HL-60 (cell line): ENCODE data around the gene ANKRD55.

ENCODE experiments used
- DNase-seq, 2 experiments: peaks; one replicate each; pipeline ENCODE4 v3.0.0-alpha.2; 2010 to 2020; ENCODE audit warnings: low read depth in 1 of 2, low spot score in 1 of 2
- H3K27ac ChIP-seq: fragments of 250-450 bp; sonication (Bioruptor Pico); replicated peaks from 2 replicates; pipeline ENCODE4 v1.5.1; 2020; ENCODE audit warnings: mild to moderate bottlenecking, moderate library complexity
- H3K27me3 ChIP-seq: fragments of 250-450 bp; sonication (Bioruptor Pico); 2 replicates; pipeline ENCODE4 v1.5.1; 2021; ENCODE audit warnings: mild to moderate bottlenecking, moderate library complexity; ENCODE audit not compliant: insufficient read depth, poor library complexity, severe bottlenecking
- H3K4me3 ChIP-seq: replicated peaks from 2 replicates; pipeline ENCODE4 v1.5.1; 2011; ENCODE audit warnings: mild to moderate bottlenecking, control low read depth, low read length; ENCODE audit not compliant: insufficient read depth
- GABPA ChIP-seq: IDR thresholded peaks from 2 replicates; pipeline ENCODE4 v1.6.1; 2012; ENCODE audit warnings: low read depth
- POLR2AphosphoS5 ChIP-seq: IDR thresholded peaks from 2 replicates; pipeline ENCODE4 v1.6.1; 2012; ENCODE audit warnings: low read depth
- SPI1 ChIP-seq: IDR thresholded peaks from 2 replicates; pipeline ENCODE4 v1.6.1; 2012; ENCODE audit warnings: low read depth, mild to moderate bottlenecking, borderline replicate concordance
- TF ChIP-seq, protein P1 (sequence below): IDR thresholded peaks from 2 replicates; pipeline ENCODE4 v1.6.1; 2012; ENCODE audit warnings: low read depth; ENCODE audit not compliant: insufficient replicate concordance
- TF ChIP-seq, protein P2 (sequence below): IDR thresholded peaks from one replicate; pipeline ENCODE4 v1.5.1; 2011; ENCODE audit warnings: low read length, control low read depth, inconsistent platforms; ENCODE audit not compliant: insufficient read depth

ANKRD55 gene

DNA sequence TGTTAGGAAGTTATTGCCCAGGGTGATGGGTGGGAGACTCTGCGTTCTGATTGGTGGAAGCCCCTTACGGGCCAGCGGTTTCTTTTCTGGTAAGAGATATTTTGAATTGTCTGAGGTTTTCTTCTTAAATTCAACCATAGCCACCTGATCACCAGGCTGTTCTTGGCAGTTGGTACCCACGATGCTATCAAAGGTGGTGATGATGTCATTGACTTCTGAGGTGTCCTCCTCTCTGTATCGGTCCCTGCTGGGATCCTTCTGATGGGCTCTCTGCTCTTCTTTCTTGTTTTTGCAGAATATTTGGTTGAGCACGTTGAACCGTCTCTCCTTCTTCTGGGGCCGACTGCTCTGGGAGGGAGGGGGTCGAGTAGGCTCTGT is 121.7 kb downstream of the ANKRD55 start:
- H3K27me3 ChIP-seq, result no peaks in the 10 kb centered on the region
- DNase-seq, result no peak
- TF ChIP-seq SPI1, result no peak
- TF ChIP-seq POLR2AphosphoS5, result no peak
- TF ChIP-seq, protein P1, sequence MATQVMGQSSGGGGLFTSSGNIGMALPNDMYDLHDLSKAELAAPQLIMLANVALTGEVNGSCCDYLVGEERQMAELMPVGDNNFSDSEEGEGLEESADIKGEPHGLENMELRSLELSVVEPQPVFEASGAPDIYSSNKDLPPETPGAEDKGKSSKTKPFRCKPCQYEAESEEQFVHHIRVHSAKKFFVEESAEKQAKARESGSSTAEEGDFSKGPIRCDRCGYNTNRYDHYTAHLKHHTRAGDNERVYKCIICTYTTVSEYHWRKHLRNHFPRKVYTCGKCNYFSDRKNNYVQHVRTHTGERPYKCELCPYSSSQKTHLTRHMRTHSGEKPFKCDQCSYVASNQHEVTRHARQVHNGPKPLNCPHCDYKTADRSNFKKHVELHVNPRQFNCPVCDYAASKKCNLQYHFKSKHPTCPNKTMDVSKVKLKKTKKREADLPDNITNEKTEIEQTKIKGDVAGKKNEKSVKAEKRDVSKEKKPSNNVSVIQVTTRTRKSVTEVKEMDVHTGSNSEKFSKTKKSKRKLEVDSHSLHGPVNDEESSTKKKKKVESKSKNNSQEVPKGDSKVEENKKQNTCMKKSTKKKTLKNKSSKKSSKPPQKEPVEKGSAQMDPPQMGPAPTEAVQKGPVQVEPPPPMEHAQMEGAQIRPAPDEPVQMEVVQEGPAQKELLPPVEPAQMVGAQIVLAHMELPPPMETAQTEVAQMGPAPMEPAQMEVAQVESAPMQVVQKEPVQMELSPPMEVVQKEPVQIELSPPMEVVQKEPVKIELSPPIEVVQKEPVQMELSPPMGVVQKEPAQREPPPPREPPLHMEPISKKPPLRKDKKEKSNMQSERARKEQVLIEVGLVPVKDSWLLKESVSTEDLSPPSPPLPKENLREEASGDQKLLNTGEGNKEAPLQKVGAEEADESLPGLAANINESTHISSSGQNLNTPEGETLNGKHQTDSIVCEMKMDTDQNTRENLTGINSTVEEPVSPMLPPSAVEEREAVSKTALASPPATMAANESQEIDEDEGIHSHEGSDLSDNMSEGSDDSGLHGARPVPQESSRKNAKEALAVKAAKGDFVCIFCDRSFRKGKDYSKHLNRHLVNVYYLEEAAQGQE, result no peak
- TF ChIP-seq, protein P2, sequence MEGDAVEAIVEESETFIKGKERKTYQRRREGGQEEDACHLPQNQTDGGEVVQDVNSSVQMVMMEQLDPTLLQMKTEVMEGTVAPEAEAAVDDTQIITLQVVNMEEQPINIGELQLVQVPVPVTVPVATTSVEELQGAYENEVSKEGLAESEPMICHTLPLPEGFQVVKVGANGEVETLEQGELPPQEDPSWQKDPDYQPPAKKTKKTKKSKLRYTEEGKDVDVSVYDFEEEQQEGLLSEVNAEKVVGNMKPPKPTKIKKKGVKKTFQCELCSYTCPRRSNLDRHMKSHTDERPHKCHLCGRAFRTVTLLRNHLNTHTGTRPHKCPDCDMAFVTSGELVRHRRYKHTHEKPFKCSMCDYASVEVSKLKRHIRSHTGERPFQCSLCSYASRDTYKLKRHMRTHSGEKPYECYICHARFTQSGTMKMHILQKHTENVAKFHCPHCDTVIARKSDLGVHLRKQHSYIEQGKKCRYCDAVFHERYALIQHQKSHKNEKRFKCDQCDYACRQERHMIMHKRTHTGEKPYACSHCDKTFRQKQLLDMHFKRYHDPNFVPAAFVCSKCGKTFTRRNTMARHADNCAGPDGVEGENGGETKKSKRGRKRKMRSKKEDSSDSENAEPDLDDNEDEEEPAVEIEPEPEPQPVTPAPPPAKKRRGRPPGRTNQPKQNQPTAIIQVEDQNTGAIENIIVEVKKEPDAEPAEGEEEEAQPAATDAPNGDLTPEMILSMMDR, result no peak
- TF ChIP-seq GABPA, result no peak
- H3K27ac ChIP-seq, result no peak overlapping the region
- no peak overlapping the region for H3K4me3 ChIP-seq

DNA sequence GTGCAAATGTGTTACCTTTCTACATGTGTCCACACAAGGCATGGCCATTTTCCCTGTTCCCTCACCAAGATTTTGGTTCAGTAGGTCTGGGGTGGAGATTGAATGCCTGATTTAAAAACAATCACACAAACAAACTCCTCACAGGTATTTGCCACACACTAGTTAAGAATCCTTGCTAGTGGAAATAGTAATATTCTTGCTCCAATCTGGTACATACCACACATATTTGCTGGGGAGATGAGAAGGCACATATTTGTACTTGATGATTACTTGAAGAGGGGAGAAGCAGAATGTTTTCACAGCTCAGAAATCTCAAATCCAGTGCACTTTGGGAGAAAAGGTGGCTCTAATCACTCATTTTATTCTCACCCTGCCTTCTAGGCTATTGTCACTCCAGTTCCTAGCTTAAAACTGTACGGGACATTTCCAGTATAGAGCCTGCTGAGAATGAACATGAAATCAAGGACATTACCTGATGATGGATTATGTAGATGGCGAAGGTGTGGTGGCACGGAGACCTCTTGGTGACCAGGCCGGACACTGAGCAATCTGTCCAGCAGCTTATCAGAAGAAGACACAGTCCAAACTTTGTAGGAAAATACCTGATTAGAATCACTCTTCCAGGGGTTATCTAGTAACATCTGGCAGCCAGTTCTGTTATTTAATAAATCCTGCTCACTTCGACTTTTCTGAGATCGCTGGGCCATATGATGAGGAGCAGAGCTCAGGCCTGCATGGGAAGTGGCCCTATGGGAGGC is 122.3 kb downstream of the ANKRD55 start:
- DNase-seq, result no peak
- H3K4me3 ChIP-seq, result no peak overlapping the region
- no peaks in the 10 kb centered on the region for H3K27me3 ChIP-seq
- TF ChIP-seq POLR2AphosphoS5 (no peak), GABPA (no peak), SPI1 (no peak)
- TF ChIP-seq, protein P2, result no peak
- TF ChIP-seq, protein P1, result no peak
- H3K27ac ChIP-seq, result no peak overlapping the region

DNA sequence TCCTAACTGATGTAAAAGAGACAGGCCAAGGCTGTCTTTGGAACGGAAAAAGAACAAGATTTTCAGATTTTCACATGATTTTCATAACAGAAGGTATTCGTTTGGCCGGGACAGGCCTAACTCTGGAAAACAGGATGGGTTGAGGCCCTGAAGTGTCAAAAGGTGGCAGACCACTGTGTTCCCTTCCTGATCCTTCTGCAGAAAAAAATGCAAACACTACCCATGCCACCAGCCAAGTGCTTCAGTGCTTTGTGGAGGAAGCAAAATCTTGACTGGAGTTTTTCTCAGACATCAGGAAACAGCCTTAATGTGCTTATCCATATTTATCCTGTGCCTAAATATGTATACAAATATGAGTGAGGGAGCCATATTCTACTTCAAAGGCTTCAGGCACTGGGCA is 124.9 kb downstream of the ANKRD55 start:
- H3K27me3 ChIP-seq, result no peaks in the 10 kb centered on the region
- TF ChIP-seq, protein P2, result no peak
- no peak for TF ChIP-seq SPI1
- no peak for TF ChIP-seq GABPA
- TF ChIP-seq, protein P1, result no peak
- no peak for TF ChIP-seq POLR2AphosphoS5
- H3K27ac ChIP-seq, result no peak overlapping the region
- H3K4me3 ChIP-seq, result no peak overlapping the region
- DNase-seq, result no peak
